HS-5 (cell line): ENCODE data around the gene SORBS1.

Experiments used
- DNase-seq: peaks from one replicate; pipeline ENCODE4 v3.0.0-alpha.2; 2012; ENCODE audit warnings: low read depth

Gene SORBS1

GRCh38 chr10:95561177-95561863, at the start of gene SORBS1:
TSS of gene SORBS1 (minus strand) at chr10:95561371. CDS start at chr10:95441135, 120,236 bp downstream.
- DNase-seq: peak; percentile 71

DNA sequence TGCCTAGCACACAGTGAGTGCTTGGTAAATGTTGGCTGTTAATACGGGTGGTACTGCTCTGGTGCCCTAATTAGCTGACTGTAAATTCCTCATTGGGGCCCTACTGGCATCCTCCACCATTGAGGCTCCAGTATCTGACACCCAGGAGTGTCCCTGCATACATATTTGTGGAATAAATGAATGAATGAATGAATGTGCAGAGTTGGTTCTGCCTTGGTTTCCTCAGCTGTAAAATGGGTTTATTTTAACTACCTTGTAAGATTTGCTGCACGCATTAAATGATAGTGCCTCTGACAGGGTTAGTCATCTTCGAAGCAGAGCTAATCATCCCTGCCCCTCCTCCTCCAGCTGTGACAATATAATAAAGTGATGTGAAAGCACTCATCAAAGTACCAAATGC, 49.6 kb upstream of the SORBS1 start:
- no peak for DNase-seq

DNA sequence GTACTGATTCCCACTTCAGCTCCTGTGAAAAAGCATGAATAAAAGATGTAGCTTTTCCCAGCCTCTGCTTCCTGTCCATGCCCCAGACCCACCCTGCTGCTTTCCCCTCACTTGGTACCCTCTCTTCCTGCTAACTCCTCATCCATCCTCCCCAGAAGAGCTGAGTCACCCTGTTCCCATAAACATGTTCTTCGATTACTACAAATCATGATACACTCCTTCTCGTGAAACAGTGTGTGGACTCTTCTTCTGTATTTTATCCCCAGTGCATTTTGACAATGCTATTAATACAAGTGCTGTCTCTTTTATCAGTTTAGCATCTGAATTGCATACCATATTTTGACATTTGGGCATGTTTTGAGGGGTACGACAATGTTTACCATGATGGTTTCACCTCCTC, 45.8 kb upstream of the SORBS1 start:
- no peak for DNase-seq

- DNase-seq: no peak
Measured at GRCh38 chr10:95605163-95605562, 44.0 kb upstream of the SORBS1 start.

GRCh38 chr10:95604630-95605029, 43.5 kb upstream of the SORBS1 start:
- no peak for DNase-seq

GRCh38 chr10:95602382-95602781, 41.2 kb upstream of the SORBS1 start:
- no peak for DNase-seq

DNA sequence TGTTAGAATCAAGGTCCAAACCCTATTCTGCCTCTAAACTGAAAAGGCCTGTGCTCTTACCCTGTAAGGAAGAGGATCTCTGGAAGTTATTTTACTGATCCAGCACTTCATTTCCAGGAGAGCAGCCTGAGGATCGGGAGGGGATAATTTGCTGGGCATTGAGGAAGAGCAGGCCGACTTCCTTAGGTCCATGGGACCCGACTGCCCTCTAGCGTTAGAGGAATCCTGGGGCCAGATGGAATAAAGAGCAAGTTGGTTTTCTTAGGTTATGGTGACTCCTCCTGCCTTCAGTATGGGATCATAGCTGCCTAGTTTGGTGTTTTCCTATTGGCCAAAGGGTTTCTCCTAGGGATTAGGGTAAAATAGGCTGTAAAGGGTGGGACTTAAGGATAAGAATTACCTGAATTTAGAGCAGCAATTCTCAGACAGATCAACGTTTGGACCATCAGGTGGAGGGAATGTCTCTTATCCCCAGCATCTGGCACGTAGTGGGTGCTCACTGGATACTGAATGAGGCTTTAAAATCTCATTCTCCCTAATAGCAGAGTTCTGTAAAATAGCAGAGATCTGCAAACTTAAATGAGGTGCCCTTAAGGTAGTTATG, 40.0 kb upstream of the SORBS1 start:
- DNase-seq: peak; percentile 55

GRCh38 chr10:95600158-95600557, 39.0 kb upstream of the SORBS1 start:
- no peak for DNase-seq

GRCh38 chr10:95597788-95598187, 36.6 kb upstream of the SORBS1 start:
- no peak for DNase-seq

DNA sequence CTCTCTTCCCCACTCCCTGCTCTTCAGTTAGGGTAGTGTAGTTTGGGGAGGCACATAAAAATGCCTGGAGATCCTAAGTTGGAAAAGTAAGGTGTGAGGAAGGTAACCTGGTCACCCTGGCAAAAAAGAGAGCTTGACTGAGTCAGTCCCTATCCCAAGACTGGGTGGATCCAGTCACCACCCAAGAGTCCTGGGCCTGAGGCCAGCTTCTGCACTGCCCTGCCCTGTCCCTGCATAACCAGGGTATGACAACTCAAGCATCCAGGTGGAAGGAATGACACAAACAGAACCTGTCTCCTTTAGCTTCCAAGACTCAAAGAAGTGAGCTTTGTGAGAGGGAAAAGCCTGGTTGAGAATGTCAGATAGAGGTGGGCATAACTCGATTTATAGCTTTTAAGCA, 26.9 kb upstream of the SORBS1 start:
- no peak for DNase-seq

DNA sequence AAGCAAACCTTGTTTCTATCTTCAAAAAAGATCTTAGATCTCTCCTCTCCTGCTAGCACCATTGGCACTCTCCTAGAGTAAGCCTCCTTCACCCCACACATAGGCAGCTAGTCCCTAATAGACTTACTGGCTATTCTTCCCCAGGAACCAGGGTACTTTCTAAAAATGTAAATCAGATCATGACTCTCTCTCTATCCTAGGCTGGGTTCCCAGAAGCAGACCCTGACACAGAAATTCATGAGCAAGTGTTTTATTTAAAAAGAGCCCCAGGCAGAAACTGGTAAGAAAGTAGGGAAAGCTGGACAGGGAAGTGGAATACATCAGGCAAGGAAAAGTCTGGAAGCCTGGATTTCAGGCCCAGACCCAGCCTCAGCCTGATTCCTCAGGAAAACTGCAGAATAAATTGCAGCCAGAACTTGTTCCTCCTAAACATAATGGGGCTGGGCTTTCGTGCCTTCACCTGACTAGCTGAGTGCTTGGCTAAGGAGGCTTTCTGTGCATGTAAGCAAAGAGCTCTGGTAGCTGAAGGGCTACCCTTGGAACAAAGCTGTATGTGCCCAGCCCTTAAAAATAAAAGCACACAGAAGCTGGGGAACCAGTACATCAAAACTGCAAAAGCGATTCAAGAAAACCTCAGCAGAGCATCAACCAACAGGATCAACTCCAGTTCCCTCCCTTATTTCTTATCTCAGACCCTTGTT, 18.8 kb upstream of the SORBS1 start:
- no peak for DNase-seq

DNA sequence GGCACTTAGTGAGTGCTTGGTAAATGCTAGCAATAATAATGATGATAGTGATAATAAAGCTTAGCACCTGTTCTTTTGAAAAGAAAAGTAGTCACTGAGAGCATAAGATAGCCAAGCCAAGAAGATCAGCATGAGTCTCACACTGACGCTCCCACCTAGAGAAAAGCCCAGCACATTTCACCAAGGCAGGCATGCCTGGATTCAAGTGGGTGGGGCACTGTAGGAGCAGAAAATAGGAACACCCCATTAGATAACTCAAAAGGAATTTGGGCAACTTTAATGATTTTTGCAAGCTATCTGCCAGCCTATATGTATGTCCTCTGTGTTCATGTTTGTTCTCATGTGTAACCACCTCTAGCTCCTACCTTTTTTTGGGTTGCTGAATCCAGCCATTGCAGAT, 18.1 kb upstream of the SORBS1 start:
- DNase-seq: no peak

- no peak for DNase-seq
Measured at GRCh38 chr10:95578619-95579018, 17.4 kb upstream of the SORBS1 start.

- DNase-seq: no peak
Measured at GRCh38 chr10:95574649-95575365, 13.6 kb upstream of the SORBS1 start.

DNA sequence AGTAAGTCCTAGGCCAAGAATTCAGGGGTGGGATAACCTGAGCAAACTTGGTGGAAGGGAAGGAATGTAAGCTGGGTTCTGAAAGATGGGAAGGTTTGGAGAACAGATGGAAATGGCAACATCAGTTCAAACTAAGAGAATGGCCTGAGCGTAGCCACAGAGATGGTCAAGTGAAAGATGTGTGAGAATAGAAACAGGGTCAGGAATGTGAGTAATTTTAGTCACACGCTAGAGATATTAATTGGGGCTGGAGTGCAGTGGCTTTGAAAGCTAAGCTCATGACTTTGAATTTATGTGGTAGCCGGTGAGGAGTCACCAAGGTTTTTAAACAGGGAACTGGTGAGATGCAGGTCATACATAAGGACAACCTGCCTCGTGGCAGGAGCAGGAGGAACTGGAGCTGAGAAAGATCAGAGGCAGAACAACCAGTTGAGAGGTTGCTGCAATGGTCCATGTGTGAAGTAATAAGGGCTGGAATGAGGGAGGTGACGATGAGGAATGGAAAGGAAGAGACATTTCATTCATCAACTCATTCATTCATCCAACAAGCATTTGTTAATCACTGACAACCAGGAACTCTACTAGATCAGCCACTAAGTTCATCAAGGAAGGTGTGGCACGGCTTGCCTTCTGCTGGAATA, 12.9 kb upstream of the SORBS1 start:
- no peak for DNase-seq

DNA sequence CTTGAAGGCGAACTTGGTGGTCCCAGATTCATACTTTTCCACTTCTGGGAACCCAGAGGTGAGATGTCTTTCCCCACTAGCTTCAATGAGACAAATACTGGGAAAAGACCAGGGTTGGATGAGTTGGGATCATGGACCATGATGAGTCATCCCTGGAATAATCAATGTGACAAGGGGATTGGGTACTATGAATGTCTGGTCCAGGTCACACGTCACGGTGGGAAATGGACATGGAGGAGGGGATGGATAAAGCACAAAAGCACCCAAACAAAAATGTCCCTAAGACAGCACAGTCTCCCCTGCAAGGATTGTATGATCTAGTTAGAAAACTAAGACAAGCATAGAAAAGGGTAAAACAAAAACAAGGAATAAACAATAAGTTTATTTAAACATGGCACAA, 12.4 kb upstream of the SORBS1 start:
- DNase-seq: no peak

DNA sequence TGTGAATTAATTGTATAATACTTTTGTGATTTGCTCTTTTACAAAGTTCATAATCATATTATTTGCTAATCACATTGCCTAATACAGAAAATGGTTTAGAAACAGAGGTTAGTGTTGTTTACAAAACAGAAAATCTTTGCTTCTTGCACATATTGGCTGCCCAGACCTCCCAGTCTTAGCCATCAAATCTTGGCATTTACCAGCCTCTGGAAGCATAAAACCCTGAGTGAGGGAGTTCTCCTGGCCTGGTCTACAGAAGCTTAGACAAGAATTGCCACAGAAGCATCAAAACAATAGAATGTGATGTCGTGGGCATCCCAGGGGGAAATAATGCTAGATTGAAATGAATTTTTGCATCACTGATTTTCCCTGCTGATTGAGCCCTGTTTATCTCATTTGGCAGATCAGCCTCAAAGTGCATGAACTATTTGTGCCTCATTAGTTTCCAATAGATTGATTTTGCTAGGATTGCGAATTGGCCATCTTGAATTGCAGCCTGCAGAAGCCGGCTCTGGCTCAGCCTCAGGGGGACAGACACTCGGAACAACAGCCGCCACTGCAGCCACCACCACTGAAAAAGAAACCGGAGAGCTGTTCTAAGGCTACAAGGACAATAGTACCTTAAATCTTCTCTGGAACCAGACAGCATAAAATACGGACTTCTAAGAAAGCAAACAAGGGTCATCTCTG, 11.1 kb upstream of the SORBS1 start:
- no peak for DNase-seq

- DNase-seq: no peak
Measured at GRCh38 chr10:95571390-95571789, 10.2 kb upstream of the SORBS1 start.

DNA sequence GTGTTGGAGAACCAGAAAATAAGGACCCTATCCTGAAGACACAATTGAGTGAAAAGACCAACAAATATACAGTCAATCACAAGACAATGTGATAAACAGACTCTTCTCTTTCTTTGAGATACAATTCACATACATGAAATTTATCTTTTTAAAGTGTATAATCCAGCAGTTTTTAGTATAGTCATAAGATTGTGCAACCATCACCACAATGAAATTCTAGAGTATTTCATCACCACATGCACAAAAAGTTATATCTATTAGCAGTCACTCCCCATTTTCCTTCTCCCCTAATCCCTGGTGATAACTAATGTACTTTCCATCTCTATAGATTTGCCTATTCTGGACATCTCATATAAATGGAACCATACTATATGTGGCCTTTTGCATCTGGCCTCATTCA, 8.2 kb upstream of the SORBS1 start:
- no peak for DNase-seq

DNA sequence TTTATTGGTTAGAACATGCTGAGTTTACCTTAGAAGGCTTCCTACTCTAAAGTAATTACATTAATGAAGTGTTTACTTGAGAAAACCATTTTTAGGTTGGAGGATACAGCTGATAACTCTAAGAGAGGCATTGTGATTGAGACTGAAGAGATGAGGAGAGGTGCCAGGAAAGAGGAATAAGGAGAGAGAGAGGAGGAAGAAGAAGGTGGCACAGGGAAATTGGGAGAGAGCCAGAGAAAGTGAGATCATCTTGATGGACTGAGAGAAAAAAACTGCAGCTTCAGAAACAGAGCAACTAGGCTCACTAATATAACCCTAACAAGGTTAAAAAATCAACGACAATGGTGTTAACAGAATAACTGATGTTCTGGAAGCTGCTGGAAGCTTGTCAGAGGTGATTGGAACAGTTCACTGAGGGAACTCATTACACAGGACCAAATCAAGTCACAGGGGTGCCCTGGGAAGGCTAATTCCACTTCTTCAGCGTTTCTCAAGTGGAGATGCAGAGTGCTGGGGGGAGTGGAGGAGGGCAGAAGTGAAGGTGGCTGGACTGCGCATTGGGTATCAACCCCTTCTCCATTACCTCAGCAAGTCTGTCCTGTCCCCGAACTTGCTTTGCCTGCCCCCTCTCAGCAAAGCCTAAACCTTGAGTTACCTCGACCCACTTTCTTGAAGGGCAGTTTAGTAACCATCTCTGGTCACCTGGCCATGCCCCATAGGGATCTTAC, 6.9 kb upstream of the SORBS1 start:
- no peak for DNase-seq

GRCh38 chr10:95566136-95566535, 5.0 kb upstream of the SORBS1 start:
- no peak for DNase-seq
